ENCODE measurements around the gene LAYN. TPM values are rescaled to one million over a fixed set of nuclear protein-coding genes. Genes with fewer than 3 reads are reported as not detected.

LAYN gene
- total RNA-seq, 4 donors from 2014 or later, result 1.5 to 5.1 (median 3.8) TPM

DNA sequence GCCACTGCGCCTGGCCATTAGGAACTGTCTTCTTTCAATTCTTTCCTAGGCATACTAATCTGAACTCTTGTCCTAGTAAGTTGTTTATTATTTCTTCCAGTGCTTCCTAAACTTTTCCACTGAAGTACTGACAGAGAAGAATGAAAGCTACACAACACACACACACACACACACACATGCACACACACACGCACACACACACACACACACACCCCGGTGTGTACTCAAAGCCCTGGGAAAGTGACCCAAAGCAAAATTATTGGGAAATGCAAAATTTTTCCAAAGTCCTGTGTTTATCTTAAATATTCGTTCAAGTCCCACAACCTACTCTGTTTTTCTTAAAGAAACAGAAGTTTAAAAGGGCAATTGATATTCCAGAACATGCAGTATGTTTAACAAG lies 42.4 kb downstream of the LAYN start:
- TF ChIP-seq, protein P1, sequence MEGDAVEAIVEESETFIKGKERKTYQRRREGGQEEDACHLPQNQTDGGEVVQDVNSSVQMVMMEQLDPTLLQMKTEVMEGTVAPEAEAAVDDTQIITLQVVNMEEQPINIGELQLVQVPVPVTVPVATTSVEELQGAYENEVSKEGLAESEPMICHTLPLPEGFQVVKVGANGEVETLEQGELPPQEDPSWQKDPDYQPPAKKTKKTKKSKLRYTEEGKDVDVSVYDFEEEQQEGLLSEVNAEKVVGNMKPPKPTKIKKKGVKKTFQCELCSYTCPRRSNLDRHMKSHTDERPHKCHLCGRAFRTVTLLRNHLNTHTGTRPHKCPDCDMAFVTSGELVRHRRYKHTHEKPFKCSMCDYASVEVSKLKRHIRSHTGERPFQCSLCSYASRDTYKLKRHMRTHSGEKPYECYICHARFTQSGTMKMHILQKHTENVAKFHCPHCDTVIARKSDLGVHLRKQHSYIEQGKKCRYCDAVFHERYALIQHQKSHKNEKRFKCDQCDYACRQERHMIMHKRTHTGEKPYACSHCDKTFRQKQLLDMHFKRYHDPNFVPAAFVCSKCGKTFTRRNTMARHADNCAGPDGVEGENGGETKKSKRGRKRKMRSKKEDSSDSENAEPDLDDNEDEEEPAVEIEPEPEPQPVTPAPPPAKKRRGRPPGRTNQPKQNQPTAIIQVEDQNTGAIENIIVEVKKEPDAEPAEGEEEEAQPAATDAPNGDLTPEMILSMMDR (IDR thresholded peaks at IDR 0.05; ENCODE audit: low read depth), result no peak

DNA sequence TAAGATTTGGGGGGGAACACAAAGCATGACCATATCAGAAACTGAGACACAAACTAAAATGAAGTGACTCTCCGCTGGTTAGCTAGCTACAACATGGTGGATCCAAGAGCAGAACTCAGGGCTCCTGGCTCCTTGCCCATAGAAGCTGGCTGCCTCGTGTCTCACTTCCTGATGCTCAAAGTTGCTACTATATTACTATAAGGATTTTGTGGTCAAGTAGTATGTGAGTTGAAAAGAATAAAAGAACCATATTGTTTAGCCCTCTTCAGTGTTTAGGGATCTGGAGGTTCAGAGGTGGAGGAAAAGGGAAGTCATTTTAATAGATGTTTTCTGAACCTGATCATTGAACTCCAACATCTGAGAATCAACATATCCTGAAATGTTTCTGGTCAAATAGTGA lies 44.9 kb downstream of the LAYN start:
- TF ChIP-seq, protein P1 (IDR thresholded peaks at IDR 0.05; ENCODE audit: low read depth), result no peak

DNA sequence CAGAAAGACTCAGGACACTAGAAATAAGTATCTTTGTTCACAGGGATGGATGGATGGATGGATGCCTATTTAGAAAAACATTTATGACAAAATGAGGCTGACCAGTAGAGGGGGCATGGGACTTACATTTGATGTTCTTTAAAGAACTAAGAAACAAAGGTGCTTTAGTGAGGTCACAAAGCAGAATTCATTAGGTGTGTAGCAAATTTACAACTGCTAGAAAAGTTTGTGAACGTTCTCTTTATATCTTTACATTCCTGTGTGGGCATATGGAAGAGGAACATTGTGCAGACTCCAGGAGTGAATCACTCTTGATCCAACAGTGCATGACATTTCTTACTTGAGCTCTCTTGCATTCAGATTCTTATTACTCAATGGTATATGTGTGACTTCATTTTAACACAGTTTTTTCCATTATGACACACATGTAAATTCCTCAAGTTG lies 45.9 kb downstream of the LAYN start:
- TF ChIP-seq, protein P1 (IDR thresholded peaks at IDR 0.05; ENCODE audit: low read depth), result no peak

DNA sequence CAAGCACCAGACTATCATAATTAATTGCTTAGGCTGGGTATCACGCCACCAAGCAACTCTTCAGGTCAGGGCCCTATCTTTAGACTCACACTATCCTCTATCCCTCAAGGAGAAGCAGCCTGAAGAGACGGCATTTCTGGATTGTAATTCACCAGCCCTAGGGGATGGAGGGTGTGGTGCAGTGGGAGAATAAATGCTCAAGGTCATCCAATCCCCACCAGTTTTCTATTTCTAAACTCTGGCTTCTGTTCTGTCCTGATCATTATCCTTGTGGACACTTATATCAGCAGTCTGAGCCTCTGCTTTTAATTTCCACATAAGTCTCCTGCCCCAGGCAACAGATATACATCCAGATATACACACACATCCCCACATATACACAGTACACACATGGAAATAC lies 48.6 kb downstream of the LAYN start:
- TF ChIP-seq, protein P1 (IDR thresholded peaks at IDR 0.05; ENCODE audit: low read depth), result no peak

DNA sequence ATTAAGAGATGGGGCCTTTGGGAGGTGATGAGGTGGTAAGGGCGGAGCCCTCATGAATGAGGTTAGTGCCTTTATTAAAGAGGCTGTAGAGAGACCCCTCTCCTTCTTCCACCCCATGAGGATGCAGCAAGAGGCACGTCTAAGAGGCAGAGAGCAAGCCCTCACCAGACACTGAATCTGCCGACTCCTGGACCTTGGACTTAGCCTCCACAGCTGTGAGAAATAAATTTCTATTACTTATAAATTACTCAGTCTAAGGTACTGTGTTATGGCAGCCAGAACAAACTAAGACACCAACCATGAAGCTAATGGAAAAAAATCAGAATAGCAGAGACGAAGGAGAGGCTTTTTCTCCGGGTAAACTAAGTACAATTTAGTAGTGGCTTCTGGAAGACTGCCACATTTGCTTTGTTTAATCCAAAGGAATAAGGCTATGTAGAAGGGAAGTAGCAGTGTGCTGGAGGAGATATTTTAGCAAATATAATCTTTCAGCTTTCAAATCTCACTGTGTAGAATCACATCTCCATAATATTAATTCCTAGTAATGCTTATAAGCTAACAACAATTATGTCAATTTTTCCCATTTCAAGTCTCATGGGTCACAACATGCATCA lies 49.5 kb downstream of the LAYN start:
- TF ChIP-seq, protein P1 (IDR thresholded peaks at IDR 0.05; ENCODE audit: low read depth), result no peak

DNA sequence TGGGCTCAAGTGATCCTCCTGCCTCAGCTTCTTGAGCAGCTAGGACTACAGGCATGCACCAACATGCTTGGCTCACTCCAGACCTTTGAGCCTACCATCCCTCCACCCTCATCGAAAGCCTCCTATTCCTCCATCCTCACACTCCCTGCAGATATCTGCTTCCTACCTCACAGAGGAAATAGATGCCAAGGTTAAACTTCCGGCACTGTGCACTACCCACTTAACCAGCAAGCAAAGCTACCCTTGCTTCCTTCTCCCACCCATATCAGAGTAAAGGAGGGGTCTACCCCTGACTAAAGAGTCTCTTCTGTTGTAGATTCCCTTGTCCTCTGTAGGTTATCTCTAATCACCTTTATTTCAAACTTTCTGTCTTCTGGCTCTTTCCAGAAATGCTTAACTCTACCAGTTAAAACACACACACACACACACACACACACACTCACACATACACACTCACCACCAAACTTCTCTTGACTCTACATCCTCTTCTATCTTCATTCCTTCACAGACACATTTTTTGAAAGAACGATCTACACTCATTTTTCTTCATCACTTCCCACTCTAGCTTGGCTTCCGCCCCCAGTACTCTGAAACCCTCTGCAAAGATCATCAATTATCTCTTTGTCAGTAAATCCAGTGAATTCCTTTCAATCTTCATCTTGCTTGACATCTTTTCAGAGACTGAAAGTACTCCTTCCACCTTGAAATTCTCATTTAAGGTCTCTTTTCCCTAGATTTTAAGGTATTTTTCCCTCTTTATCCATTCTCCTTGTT lies 50.9 kb downstream of the LAYN start:
- TF ChIP-seq, protein P1 (IDR thresholded peaks at IDR 0.05; ENCODE audit: low read depth), result no peak

DNA sequence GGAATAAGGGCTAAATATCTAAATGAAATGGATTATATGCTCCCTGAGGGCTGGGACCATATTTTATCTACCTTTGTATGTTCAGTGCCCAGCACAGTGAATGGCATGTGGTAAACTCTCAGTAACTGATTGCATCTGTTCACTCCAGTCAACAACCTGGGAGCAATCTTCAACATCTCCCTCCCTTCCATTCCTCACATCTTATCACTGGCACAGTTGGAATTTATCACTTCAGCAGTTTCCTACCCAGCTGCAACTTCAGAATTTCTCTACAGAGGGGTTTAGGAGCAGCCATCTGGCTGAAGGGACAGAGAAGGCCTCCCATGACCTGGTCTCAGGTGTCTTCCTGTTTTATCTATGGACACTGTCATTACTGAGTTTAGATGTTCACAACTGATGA lies 52.0 kb downstream of the LAYN start:
- TF ChIP-seq, protein P1 (IDR thresholded peaks at IDR 0.05; ENCODE audit: low read depth), result no peak
